OCI-LY3 (cell line): ENCODE results near the gene PPP1R37.

Experiments
- EZH2phosphoT487 ChIP-seq: fragments of 200-600 bp; shearing (Covaris generic); IDR thresholded peaks from 2 replicates; pipeline ENCODE4 v1.6.1; 2018; ENCODE audit warnings: antibody characterized with exemption, mixed run types, low read depth
- TF ChIP-seq, protein P1 (sequence below): fragments of 200-600, 300-600 bp; sonication (generic); IDR thresholded peaks from 2 replicates; pipeline ENCODE4 v1.5.1; 2014; ENCODE audit warnings: antibody characterized with exemption, low read length, low read depth

DNA sequence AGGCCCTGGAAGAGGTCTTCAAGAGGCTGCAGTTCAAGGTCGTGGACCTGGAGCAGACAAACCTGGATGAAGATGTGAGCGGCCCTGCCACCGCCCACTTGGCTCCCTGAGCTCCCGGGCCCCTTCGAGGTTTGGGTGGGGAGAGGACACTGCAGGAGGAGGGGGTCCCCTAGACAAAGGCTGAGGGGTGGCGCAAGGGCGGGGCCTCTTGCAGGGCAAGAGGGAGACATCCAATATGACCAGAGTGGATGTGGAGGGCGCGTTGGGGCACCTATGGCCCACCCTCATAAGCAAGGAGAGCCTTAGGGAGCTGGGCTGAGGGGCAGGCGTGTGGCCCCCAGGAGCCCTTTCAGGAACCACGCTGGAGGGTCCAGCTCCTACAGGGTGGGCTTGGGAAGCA is 47.6 kb downstream of the PPP1R37 start:
- TF ChIP-seq, protein P1, sequence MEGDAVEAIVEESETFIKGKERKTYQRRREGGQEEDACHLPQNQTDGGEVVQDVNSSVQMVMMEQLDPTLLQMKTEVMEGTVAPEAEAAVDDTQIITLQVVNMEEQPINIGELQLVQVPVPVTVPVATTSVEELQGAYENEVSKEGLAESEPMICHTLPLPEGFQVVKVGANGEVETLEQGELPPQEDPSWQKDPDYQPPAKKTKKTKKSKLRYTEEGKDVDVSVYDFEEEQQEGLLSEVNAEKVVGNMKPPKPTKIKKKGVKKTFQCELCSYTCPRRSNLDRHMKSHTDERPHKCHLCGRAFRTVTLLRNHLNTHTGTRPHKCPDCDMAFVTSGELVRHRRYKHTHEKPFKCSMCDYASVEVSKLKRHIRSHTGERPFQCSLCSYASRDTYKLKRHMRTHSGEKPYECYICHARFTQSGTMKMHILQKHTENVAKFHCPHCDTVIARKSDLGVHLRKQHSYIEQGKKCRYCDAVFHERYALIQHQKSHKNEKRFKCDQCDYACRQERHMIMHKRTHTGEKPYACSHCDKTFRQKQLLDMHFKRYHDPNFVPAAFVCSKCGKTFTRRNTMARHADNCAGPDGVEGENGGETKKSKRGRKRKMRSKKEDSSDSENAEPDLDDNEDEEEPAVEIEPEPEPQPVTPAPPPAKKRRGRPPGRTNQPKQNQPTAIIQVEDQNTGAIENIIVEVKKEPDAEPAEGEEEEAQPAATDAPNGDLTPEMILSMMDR = no peak
- no peak for TF ChIP-seq EZH2phosphoT487
